Measurements from ENCODE around the gene TRIM62. TPM values are rescaled to one million over a fixed set of nuclear protein-coding genes. Genes with fewer than 3 reads are reported as not detected.

Gene TRIM62
- polyA plus RNA-seq, 1 donor (not counting 4 experiments of a cell fraction or from before 2014, with no cell fraction given): 2.0 TPM

DNA sequence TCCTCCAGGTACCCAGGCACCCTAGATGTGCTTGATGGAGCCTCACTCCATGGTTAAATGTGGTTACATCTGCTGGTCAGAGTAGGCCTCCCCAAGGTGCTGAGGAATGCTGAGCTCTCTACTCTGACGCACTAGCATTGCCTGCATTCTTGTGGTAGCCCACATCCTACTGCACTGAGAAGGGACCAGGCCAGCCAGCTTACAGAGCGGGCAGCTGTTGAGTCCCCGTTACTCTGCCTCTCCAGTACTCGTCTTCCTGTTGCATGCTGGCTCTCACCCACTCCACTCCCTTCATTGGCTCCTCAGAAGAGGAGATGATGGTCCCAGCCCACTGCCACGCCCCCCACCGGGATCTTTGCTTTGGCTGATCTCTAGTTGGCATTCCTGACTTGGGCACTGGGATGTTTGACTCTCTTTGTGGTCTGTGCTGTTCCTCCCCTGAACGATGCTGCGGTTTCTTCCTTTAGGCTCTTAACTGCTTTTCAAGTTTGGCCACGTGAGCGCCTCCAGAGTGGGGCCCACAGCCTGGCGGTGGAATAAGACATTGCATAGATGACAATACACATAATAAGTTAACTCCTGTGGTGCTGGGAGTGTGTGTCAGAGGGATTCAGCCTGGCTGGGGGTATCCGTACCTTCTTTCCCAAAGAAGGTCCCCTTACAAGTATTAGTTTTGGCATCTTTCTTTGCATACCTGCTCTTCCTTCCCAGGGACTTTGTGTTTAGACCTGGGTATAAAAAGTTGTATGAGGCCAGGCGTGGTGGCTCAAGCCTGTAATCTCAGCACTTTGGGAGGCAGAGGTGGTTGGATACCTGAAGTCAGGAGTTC is 82.3 kb downstream of the TRIM62 start:
- Histone ChIP-seq H3K9ac (ENCODE audit: control insufficient read depth, extremely low read depth, insufficient read depth, low read length) (peak overlapping the region; percentile 53), H3K27me3 (ENCODE audit: control insufficient read depth, extremely low read depth, insufficient read depth, low read length) (no peaks in the 10 kb centered on the region), H4K20me1 (ENCODE audit: control insufficient read depth, extremely low read depth, insufficient read depth, low read length) (no peaks in the 10 kb centered on the region), H3K27ac (ENCODE audit: control insufficient read depth, insufficient read depth, low read length) (peak overlapping the region; percentile 72), H3K9me3 (ENCODE audit: control insufficient read depth, low read depth, low read length) (no peaks in the 10 kb centered on the region), H3K4me3 (ENCODE audit: control insufficient read depth in 2 of 3, extremely low read depth in 1 of 3, insufficient read depth in 2 of 3, low read depth in 1 of 3, low read length in 3 of 3) (no peak overlapping the region), H2AFZ (ENCODE audit: control insufficient read depth, low read length) (no peak overlapping the region), H3K36me3 (ENCODE audit: control insufficient read depth in 2 of 2, extremely low read depth in 1 of 2, insufficient read depth in 2 of 2, low read length in 2 of 2) (peaks cover 9 to 13% of the 10 kb centered on the region in 2 experiments), H3K9me1 (ENCODE audit: control insufficient read depth, extremely low read depth, insufficient read depth, low read length) (no peaks in the 10 kb centered on the region), H3K79me2 (ENCODE audit: control insufficient read depth, insufficient read depth, low read length) (no peaks in the 10 kb centered on the region), H3K4me2 (ENCODE audit: control insufficient read depth, extremely low read depth, insufficient read depth, low read depth, low read length) (peak overlapping the region; percentile 42), H3K4me1 (ENCODE audit: control insufficient read depth, extremely low read depth, insufficient read depth, low read length) (peaks cover 35% of the 10 kb centered on the region)
- TF ChIP-seq EZH2 (IDR thresholded peaks at IDR 0.05; ENCODE audit: low read length): no peak
- TF ChIP-seq, protein P1, sequence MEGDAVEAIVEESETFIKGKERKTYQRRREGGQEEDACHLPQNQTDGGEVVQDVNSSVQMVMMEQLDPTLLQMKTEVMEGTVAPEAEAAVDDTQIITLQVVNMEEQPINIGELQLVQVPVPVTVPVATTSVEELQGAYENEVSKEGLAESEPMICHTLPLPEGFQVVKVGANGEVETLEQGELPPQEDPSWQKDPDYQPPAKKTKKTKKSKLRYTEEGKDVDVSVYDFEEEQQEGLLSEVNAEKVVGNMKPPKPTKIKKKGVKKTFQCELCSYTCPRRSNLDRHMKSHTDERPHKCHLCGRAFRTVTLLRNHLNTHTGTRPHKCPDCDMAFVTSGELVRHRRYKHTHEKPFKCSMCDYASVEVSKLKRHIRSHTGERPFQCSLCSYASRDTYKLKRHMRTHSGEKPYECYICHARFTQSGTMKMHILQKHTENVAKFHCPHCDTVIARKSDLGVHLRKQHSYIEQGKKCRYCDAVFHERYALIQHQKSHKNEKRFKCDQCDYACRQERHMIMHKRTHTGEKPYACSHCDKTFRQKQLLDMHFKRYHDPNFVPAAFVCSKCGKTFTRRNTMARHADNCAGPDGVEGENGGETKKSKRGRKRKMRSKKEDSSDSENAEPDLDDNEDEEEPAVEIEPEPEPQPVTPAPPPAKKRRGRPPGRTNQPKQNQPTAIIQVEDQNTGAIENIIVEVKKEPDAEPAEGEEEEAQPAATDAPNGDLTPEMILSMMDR (optimal IDR thresholded peaks at IDR 0.05 in 1 of 3, IDR thresholded peaks at IDR 0.05 in 1 of 3, conservative IDR thresholded peaks at IDR 0.05 in 1 of 3; ENCODE audit: extremely low read depth in 1 of 3, insufficient read depth in 2 of 3, low read length in 3 of 3): peak; percentile 44 to 78 (median 51)
- FAIRE-seq (peak; percentile 100), DNase-seq (ENCODE audit: low read depth, low spot score) (peak; percentile 100)
- dilution Hi-C loops (cut with MboI; ENCODE audit: extremely low pct_ligation_motif_present, low sequenced_read_pairs): no loop called here

DNA sequence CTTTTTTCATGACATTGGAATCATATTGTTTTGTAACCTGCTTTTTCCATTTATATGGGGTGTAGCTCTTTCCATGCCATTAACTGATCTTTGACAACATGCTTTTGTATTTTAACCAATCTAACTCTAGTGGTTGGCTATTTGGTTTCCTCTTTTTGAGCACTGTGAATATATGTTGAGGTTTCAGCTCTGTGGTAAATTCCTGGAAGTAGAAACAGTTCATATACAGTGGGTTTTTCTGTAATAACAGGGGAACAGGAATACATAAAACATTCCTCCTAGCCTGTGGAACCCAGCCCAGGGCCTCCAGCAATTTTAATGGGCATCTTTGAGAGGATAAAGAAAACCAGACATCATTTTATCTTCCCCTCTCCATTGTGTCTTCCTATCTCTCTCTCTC is 83.5 kb downstream of the TRIM62 start:
- Histone ChIP-seq H3K4me2 (ENCODE audit: control insufficient read depth, extremely low read depth, insufficient read depth, low read depth, low read length) (no peak overlapping the region), H3K36me3 (ENCODE audit: control insufficient read depth in 2 of 2, extremely low read depth in 1 of 2, insufficient read depth in 2 of 2, low read length in 2 of 2) (peaks cover 9 to 13% of the 10 kb centered on the region in 2 experiments), H3K79me2 (ENCODE audit: control insufficient read depth, insufficient read depth, low read length) (no peaks in the 10 kb centered on the region), H3K4me3 (ENCODE audit: control insufficient read depth in 2 of 3, extremely low read depth in 1 of 3, insufficient read depth in 2 of 3, low read depth in 1 of 3, low read length in 3 of 3) (no peak overlapping the region), H3K9ac (ENCODE audit: control insufficient read depth, extremely low read depth, insufficient read depth, low read length) (no peak overlapping the region), H4K20me1 (ENCODE audit: control insufficient read depth, extremely low read depth, insufficient read depth, low read length) (no peaks in the 10 kb centered on the region), H3K9me3 (ENCODE audit: control insufficient read depth, low read depth, low read length) (no peaks in the 10 kb centered on the region), H2AFZ (ENCODE audit: control insufficient read depth, low read length) (no peak overlapping the region), H3K9me1 (ENCODE audit: control insufficient read depth, extremely low read depth, insufficient read depth, low read length) (no peaks in the 10 kb centered on the region), H3K4me1 (ENCODE audit: control insufficient read depth, extremely low read depth, insufficient read depth, low read length) (peaks cover 35% of the 10 kb centered on the region), H3K27me3 (ENCODE audit: control insufficient read depth, extremely low read depth, insufficient read depth, low read length) (no peaks in the 10 kb centered on the region), H3K27ac (ENCODE audit: control insufficient read depth, insufficient read depth, low read length) (no peak overlapping the region)
- TF ChIP-seq, protein P1 (optimal IDR thresholded peaks at IDR 0.05 in 1 of 3, IDR thresholded peaks at IDR 0.05 in 1 of 3, conservative IDR thresholded peaks at IDR 0.05 in 1 of 3; ENCODE audit: extremely low read depth in 1 of 3, insufficient read depth in 2 of 3, low read length in 3 of 3): no peak
- no peak for TF ChIP-seq EZH2 (IDR thresholded peaks at IDR 0.05; ENCODE audit: low read length)
- FAIRE-seq (peak; percentile 9), DNase-seq (ENCODE audit: low read depth, low spot score) (no peak)
- dilution Hi-C loops (cut with MboI; ENCODE audit: extremely low pct_ligation_motif_present, low sequenced_read_pairs): no loop called here
